ENCODE results near the gene TM4SF1.
A peak's percentile ranks its signal among the peaks of the same experiment; 100 is the strongest.

Gene TM4SF1

GRCh38 chr3:149363053-149363452, 14.4 kb downstream of the TM4SF1 start:
- DNase-seq (ENCODE audit: low read depth) = no peak
- H3K4me3 ChIP-seq (ENCODE audit: low read length) = no peak overlapping the region
- TF ChIP-seq, protein P1, sequence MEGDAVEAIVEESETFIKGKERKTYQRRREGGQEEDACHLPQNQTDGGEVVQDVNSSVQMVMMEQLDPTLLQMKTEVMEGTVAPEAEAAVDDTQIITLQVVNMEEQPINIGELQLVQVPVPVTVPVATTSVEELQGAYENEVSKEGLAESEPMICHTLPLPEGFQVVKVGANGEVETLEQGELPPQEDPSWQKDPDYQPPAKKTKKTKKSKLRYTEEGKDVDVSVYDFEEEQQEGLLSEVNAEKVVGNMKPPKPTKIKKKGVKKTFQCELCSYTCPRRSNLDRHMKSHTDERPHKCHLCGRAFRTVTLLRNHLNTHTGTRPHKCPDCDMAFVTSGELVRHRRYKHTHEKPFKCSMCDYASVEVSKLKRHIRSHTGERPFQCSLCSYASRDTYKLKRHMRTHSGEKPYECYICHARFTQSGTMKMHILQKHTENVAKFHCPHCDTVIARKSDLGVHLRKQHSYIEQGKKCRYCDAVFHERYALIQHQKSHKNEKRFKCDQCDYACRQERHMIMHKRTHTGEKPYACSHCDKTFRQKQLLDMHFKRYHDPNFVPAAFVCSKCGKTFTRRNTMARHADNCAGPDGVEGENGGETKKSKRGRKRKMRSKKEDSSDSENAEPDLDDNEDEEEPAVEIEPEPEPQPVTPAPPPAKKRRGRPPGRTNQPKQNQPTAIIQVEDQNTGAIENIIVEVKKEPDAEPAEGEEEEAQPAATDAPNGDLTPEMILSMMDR (conservative IDR thresholded peaks at IDR 0.05; ENCODE audit: low read depth, low read length) = no peak

DNA sequence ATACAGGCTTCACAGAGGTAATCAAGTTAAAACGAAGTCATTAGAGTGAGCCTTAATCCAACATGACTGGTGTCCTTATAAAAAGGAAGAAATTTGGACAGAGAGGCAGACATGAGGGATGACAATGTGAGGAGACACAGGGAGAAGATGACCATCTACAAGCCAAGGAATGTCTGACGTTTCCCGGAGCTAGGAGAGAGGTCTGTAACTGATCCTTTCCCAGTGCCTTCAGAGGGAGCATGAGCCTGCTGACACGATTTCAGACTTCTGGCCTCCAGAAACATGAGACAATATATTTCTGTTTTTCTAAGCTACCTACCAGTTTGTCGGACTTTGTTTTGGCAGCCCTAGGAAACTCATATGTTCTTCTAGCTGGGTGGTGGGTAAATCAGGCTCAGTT, 15.1 kb downstream of the TM4SF1 start:
- no peak for DNase-seq (ENCODE audit: low read depth)
- TF ChIP-seq, protein P1 (conservative IDR thresholded peaks at IDR 0.05; ENCODE audit: low read depth, low read length) = no peak
- H3K4me3 ChIP-seq (ENCODE audit: low read length) = no peak overlapping the region

DNA sequence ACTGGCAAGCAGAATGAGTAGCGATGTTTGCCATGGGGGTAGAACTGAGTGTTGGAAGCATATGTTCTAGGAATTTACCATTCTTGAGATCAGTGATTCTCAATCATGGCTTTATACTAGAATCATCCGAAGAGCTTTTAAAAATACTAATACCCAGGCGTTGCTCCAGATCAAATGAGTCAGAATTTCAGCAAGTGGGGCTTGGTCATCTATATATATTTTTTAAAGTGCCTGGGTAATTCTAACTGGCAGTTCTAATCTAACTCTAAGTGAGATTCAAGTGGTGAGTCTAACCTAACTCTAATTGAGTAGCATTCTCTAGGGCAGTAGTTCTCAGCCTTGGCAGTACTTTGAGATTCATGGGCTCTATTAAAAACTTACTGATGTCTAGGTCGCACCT, 20.8 kb downstream of the TM4SF1 start:
- DNase-seq (ENCODE audit: low read depth) = no peak
- no peak overlapping the region for H3K4me3 ChIP-seq (ENCODE audit: low read length)
- TF ChIP-seq, protein P1 (conservative IDR thresholded peaks at IDR 0.05; ENCODE audit: low read depth, low read length) = no peak

- TF ChIP-seq, protein P1 (conservative IDR thresholded peaks at IDR 0.05; ENCODE audit: low read depth, low read length) = no peak
- no peak overlapping the region for H3K4me3 ChIP-seq (ENCODE audit: low read length)
- no peak for DNase-seq (ENCODE audit: low read depth)
Observed at GRCh38 chr3:149356044-149356592, 21.3 kb downstream of the TM4SF1 start.

- no peak for DNase-seq (ENCODE audit: low read depth)
- no peak overlapping the region for H3K4me3 ChIP-seq (ENCODE audit: low read length)
- TF ChIP-seq, protein P1 (conservative IDR thresholded peaks at IDR 0.05; ENCODE audit: low read depth, low read length) = no peak
Observed at GRCh38 chr3:149353581-149354184, 23.8 kb downstream of the TM4SF1 start.

- no peak overlapping the region for H3K4me3 ChIP-seq (ENCODE audit: low read length)
- DNase-seq (ENCODE audit: low read depth) = no peak
- TF ChIP-seq, protein P1 (conservative IDR thresholded peaks at IDR 0.05; ENCODE audit: low read depth, low read length) = peak; percentile 73
Observed at GRCh38 chr3:149352556-149352955, 24.9 kb downstream of the TM4SF1 start.

- TF ChIP-seq, protein P1 (conservative IDR thresholded peaks at IDR 0.05; ENCODE audit: low read depth, low read length) = peak; percentile 14
- H3K4me3 ChIP-seq (ENCODE audit: low read length) = no peak overlapping the region
- DNase-seq (ENCODE audit: low read depth) = no peak
Observed at GRCh38 chr3:149343951-149344350, 33.5 kb downstream of the TM4SF1 start.

Measured in retinal pigment epithelial cell (primary cell).